Endometrium (tissue), 2 donors: ENCODE data around the gene CCDC92.

Source experiments
- FAIRE-seq: peaks from 2 replicates; lab custom pipeline; 2012; peaks lifted over from hg19 to GRCh38; lab: Jason Lieb, UNC
- donor health status: control.
- donor health status: control.

Gene CCDC92

GRCh38 chr12:123910057-123910456 is 62.6 kb downstream of the CCDC92 start:
- no peak for FAIRE-seq

- no peak for FAIRE-seq
These were observed 63.5 kb downstream of the CCDC92 start for GRCh38 chr12:123908884-123909725.

GRCh38 chr12:123907726-123908476 is 64.7 kb downstream of the CCDC92 start:
- FAIRE-seq = no peak

- peak; percentile 70 for FAIRE-seq
These were observed 65.8 kb downstream of the CCDC92 start for GRCh38 chr12:123906711-123907420.

GRCh38 chr12:123905319-123905925 is 67.2 kb downstream of the CCDC92 start:
- peak; percentile 51 for FAIRE-seq

- no peak for FAIRE-seq
These were observed 69.1 kb downstream of the CCDC92 start for GRCh38 chr12:123903301-123904065.

- FAIRE-seq = no peak
These were observed 69.8 kb downstream of the CCDC92 start for GRCh38 chr12:123902821-123903220.

- no peak for FAIRE-seq
These were observed 71.7 kb downstream of the CCDC92 start for GRCh38 chr12:123900871-123901376.

GRCh38 chr12:123899368-123899767 is 73.3 kb downstream of the CCDC92 start:
- FAIRE-seq = no peak

GRCh38 chr12:123898673-123899072 is 74.0 kb downstream of the CCDC92 start:
- FAIRE-seq = no peak

GRCh38 chr12:123897221-123897620 is 75.4 kb downstream of the CCDC92 start:
- no peak for FAIRE-seq

- no peak for FAIRE-seq
These were observed 75.9 kb downstream of the CCDC92 start for GRCh38 chr12:123896767-123897166.

- FAIRE-seq = no peak
These were observed 77.2 kb downstream of the CCDC92 start for GRCh38 chr12:123895451-123895850.

GRCh38 chr12:123894823-123895345 is 77.7 kb downstream of the CCDC92 start:
- no peak for FAIRE-seq

- FAIRE-seq = no peak
These were observed 79.4 kb downstream of the CCDC92 start for GRCh38 chr12:123893276-123893675.

- no peak for FAIRE-seq
These were observed 79.8 kb downstream of the CCDC92 start for GRCh38 chr12:123892853-123893252.

- FAIRE-seq = no peak
These were observed 80.5 kb downstream of the CCDC92 start for GRCh38 chr12:123892180-123892559.

GRCh38 chr12:123891516-123892179 is 81.0 kb downstream of the CCDC92 start:
- no peak for FAIRE-seq

GRCh38 chr12:123891011-123891410 is 81.6 kb downstream of the CCDC92 start:
- FAIRE-seq = no peak

- FAIRE-seq = no peak
These were observed 82.1 kb downstream of the CCDC92 start for GRCh38 chr12:123890536-123890902.
